ENCODE data around the gene SOCS6.

Gene SOCS6

GRCh38 chr18:70291295-70291574 is 2.4 kb downstream of the SOCS6 start:
- TF ChIP-seq CEBPB (IDR thresholded peaks at IDR 0.05) = no peak
- TF ChIP-seq REST (IDR thresholded peaks at IDR 0.05; ENCODE audit: low read depth) = no peak
- TF ChIP-seq ZBTB7A (IDR thresholded peaks at IDR 0.05; ENCODE audit: low read depth) = no peak
- no peak for TF ChIP-seq YY1 (IDR thresholded peaks at IDR 0.05; ENCODE audit: low read depth)
- no peak for TF ChIP-seq MAX (IDR thresholded peaks at IDR 0.05)
- TF ChIP-seq USF1 (IDR thresholded peaks at IDR 0.05) = no peak
- no peak for TF ChIP-seq FOXM1 (IDR thresholded peaks at IDR 0.05; ENCODE audit: borderline replicate concordance, low read depth)
- TF ChIP-seq TCF12 (IDR thresholded peaks at IDR 0.05; ENCODE audit: low read depth) = no peak
- TF ChIP-seq CREB1 (IDR thresholded peaks at IDR 0.05; ENCODE audit: low read depth) = no peak
- TF ChIP-seq EP300 (IDR thresholded peaks at IDR 0.05; ENCODE audit: borderline replicate concordance) = no peak
- no peak for TF ChIP-seq TEAD4 (IDR thresholded peaks at IDR 0.05)
- TF ChIP-seq RAD21 (IDR thresholded peaks at IDR 0.05; ENCODE audit: low read depth) = no peak
- TF ChIP-seq EGR1 (IDR thresholded peaks at IDR 0.05) = no peak
- TF ChIP-seq NFIC (IDR thresholded peaks at IDR 0.05) = no peak

- TF ChIP-seq EGR1 (IDR thresholded peaks at IDR 0.05) (no peak), RAD21 (IDR thresholded peaks at IDR 0.05; ENCODE audit: low read depth) (no peak), TEAD4 (IDR thresholded peaks at IDR 0.05) (no peak), TAF1 (IDR thresholded peaks at IDR 0.05; ENCODE audit: low read depth) (no peak), ZBTB7A (IDR thresholded peaks at IDR 0.05; ENCODE audit: low read depth) (no peak)
Measured at GRCh38 chr18:70292628-70293027, 3.8 kb downstream of the SOCS6 start.

- TF ChIP-seq TCF12 (IDR thresholded peaks at IDR 0.05; ENCODE audit: low read depth) (no peak), REST (IDR thresholded peaks at IDR 0.05; ENCODE audit: low read depth) (no peak), ZBTB7A (IDR thresholded peaks at IDR 0.05; ENCODE audit: low read depth) (no peak), NFIC (IDR thresholded peaks at IDR 0.05) (no peak), TAF1 (IDR thresholded peaks at IDR 0.05; ENCODE audit: low read depth) (no peak)
Measured at GRCh38 chr18:70293166-70293565, 4.3 kb downstream of the SOCS6 start.

GRCh38 chr18:70294471-70295191 is 5.8 kb downstream of the SOCS6 start:
- TF ChIP-seq NFIC (IDR thresholded peaks at IDR 0.05) = no peak
- no peak for TF ChIP-seq MAX (IDR thresholded peaks at IDR 0.05)
- TF ChIP-seq CEBPB (IDR thresholded peaks at IDR 0.05) = no peak
- no peak for TF ChIP-seq EGR1 (IDR thresholded peaks at IDR 0.05)
- TF ChIP-seq ZBTB7A (IDR thresholded peaks at IDR 0.05; ENCODE audit: low read depth) = no peak
- TF ChIP-seq YY1 (IDR thresholded peaks at IDR 0.05; ENCODE audit: low read depth) = no peak
- TF ChIP-seq USF1 (IDR thresholded peaks at IDR 0.05) = no peak
- no peak for TF ChIP-seq TEAD4 (IDR thresholded peaks at IDR 0.05)
- TF ChIP-seq TAF1 (IDR thresholded peaks at IDR 0.05; ENCODE audit: low read depth) = no peak
- TF ChIP-seq CREB1 (IDR thresholded peaks at IDR 0.05; ENCODE audit: low read depth) = no peak
- no peak for TF ChIP-seq TCF12 (IDR thresholded peaks at IDR 0.05; ENCODE audit: low read depth)
- TF ChIP-seq EP300 (IDR thresholded peaks at IDR 0.05; ENCODE audit: borderline replicate concordance) = no peak
- no peak for TF ChIP-seq REST (IDR thresholded peaks at IDR 0.05; ENCODE audit: low read depth)
- no peak for TF ChIP-seq RAD21 (IDR thresholded peaks at IDR 0.05; ENCODE audit: low read depth)

Measured in Ishikawa (cell line).